DND-41 (cell line): ENCODE results near the gene XRN2.

Experiments
- ATAC-seq: fragments of 200-7000 bp; cut with Tn5 transposase; 3 replicates; pipeline ENCODE4 v1.9.1; 2021; ENCODE audit warnings: low read depth; ENCODE audit not compliant: insufficient read depth
- DNase-seq: peaks from one replicate; pipeline ENCODE4 v3.0.0-alpha.2; 2020
- H2AFZ ChIP-seq: 2 replicates; pipeline ENCODE4 v1.6.0; 2012; ENCODE audit warnings: low read depth, low read length
- H3K27ac ChIP-seq: 2 replicates; pipeline ENCODE4 v1.5.1; 2012; ENCODE audit warnings: low read length, inconsistent platforms
- H3K27me3 ChIP-seq: fragments of 200-600 bp; sonication (generic); 2 replicates; pipeline ENCODE4 v1.6.0; 2012; ENCODE audit warnings: low read length, mild to moderate bottlenecking, inconsistent platforms; ENCODE audit not compliant: insufficient read depth, poor library complexity
- H3K36me3 ChIP-seq: 2 replicates; pipeline ENCODE4 v1.5.1; 2012; ENCODE audit warnings: low read length, inconsistent platforms; ENCODE audit not compliant: insufficient read depth
- H3K4me1 ChIP-seq: 2 replicates; pipeline ENCODE4 v1.5.1; 2012; ENCODE audit warnings: mild to moderate bottlenecking, low read length; ENCODE audit not compliant: insufficient read depth
- H3K4me2 ChIP-seq: 2 replicates; pipeline ENCODE4 v1.6.0; 2012; ENCODE audit warnings: mild to moderate bottlenecking, moderate library complexity, low read length, inconsistent platforms; ENCODE audit not compliant: insufficient read depth
- H3K4me3 ChIP-seq, 2 experiments: fragments of 200-600 bp in 1 of 2; shearing (Covaris generic) in 1 of 2; 2 replicates each; pipeline ENCODE4 v1.5.1; 2012 to 2016; ENCODE audit warnings: inconsistent platforms in 2 of 2, low read length in 2 of 2, mild to moderate bottlenecking in 2 of 2, low read depth in 1 of 2, moderate library complexity in 1 of 2
- H3K79me2 ChIP-seq: 2 replicates; pipeline ENCODE4 v1.6.0; 2012; ENCODE audit warnings: low read length, inconsistent platforms; ENCODE audit not compliant: insufficient read depth
- H3K9ac ChIP-seq: 2 replicates; pipeline ENCODE4 v1.6.0; 2012; ENCODE audit warnings: low read depth, mild to moderate bottlenecking, inconsistent platforms, low read length, moderate library complexity
- H3K9me3 ChIP-seq: 2 replicates; pipeline ENCODE4 v1.5.1; 2012; ENCODE audit warnings: low read length, moderate library complexity, mild to moderate bottlenecking, inconsistent platforms; ENCODE audit not compliant: insufficient read depth, severe bottlenecking
- H4K20me1 ChIP-seq: 2 replicates; pipeline ENCODE4 v1.6.0; 2012; ENCODE audit warnings: low read length; ENCODE audit not compliant: insufficient read depth
- CTCF ChIP-seq: IDR thresholded peaks from 2 replicates; pipeline ENCODE4 v1.5.1; 2012; ENCODE audit warnings: borderline replicate concordance, low read length, moderate library complexity, mild to moderate bottlenecking; ENCODE audit not compliant: poor library complexity, severe bottlenecking; ENCODE audit errors: extremely low read depth
- EZH2 ChIP-seq: IDR thresholded peaks from 3 replicates; pipeline ENCODE4 v1.6.1; 2012; ENCODE audit warnings: borderline replicate concordance, low read depth, mild to moderate bottlenecking, moderate library complexity, low read length, inconsistent platforms; ENCODE audit not compliant: severe bottlenecking

XRN2 gene

GRCh38 chr20:21380711-21381110, 77.6 kb downstream of the XRN2 start:
- Histone ChIP-seq H3K4me1 (no peaks in the 10 kb centered on the region), H3K9ac (no peak overlapping the region), H2AFZ (no peak overlapping the region), H3K9me3 (no peaks in the 10 kb centered on the region), H3K27me3 (no peaks in the 10 kb centered on the region), H3K27ac (no peak overlapping the region), H4K20me1 (peaks cover 25% of the 10 kb centered on the region), H3K4me3 (no peak overlapping the region), H3K79me2 (peaks cover 28% of the 10 kb centered on the region), H3K36me3 (peaks cover 83% of the 10 kb centered on the region), H3K4me2 (no peak overlapping the region)
- DNase-seq, result no peak
- ATAC-seq, result no peak
- TF ChIP-seq CTCF (no peak), EZH2 (no peak)

GRCh38 chr20:21381619-21382018, 78.5 kb downstream of the XRN2 start:
- Histone ChIP-seq H3K4me2 (no peak overlapping the region), H3K27me3 (no peaks in the 10 kb centered on the region), H3K79me2 (peaks cover 22% of the 10 kb centered on the region), H2AFZ (no peak overlapping the region), H3K4me1 (no peaks in the 10 kb centered on the region), H4K20me1 (peaks cover 18% of the 10 kb centered on the region), H3K4me3 (no peak overlapping the region), H3K36me3 (peaks cover 85% of the 10 kb centered on the region), H3K9ac (no peak overlapping the region), H3K27ac (no peak overlapping the region), H3K9me3 (no peaks in the 10 kb centered on the region)
- ATAC-seq (no peak), DNase-seq (no peak)
- TF ChIP-seq CTCF, result no peak
- no peak for TF ChIP-seq EZH2

GRCh38 chr20:21384308-21384892, 81.3 kb downstream of the XRN2 start:
- H3K9me3 ChIP-seq, result no peaks in the 10 kb centered on the region
- no peaks in the 10 kb centered on the region for H3K4me1 ChIP-seq
- H3K27ac ChIP-seq, result no peak overlapping the region
- H3K79me2 ChIP-seq, result no peaks in the 10 kb centered on the region
- TF ChIP-seq EZH2 (no peak), CTCF (no peak)
- H2AFZ ChIP-seq, result no peak overlapping the region
- ATAC-seq (no peak), DNase-seq (no peak)
- no peak overlapping the region for H3K4me2 ChIP-seq
- H4K20me1 ChIP-seq, result peaks cover 7% of the 10 kb centered on the region; the same call in 1 of the 2 replicates
- H3K9ac ChIP-seq, result no peak overlapping the region
- no peak overlapping the region for H3K4me3 ChIP-seq
- H3K36me3 ChIP-seq, result peaks cover 90% of the 10 kb centered on the region
- H3K27me3 ChIP-seq, result no peaks in the 10 kb centered on the region

- H4K20me1 ChIP-seq, result peaks cover 2% of the 10 kb centered on the region; the same call in 1 of the 2 replicates
- H3K36me3 ChIP-seq, result peaks cover 78% of the 10 kb centered on the region
- ATAC-seq, result no peak
- H3K27ac ChIP-seq, result no peak overlapping the region
- no peak overlapping the region for H3K4me3 ChIP-seq
- no peak overlapping the region for H3K4me2 ChIP-seq
- no peak overlapping the region for H2AFZ ChIP-seq
- H3K4me1 ChIP-seq, result no peaks in the 10 kb centered on the region
- no peaks in the 10 kb centered on the region for H3K27me3 ChIP-seq
- H3K79me2 ChIP-seq, result no peaks in the 10 kb centered on the region
- no peaks in the 10 kb centered on the region for H3K9me3 ChIP-seq
- TF ChIP-seq EZH2 (no peak), CTCF (no peak)
- DNase-seq, result no peak
- no peak overlapping the region for H3K9ac ChIP-seq
Measured at GRCh38 chr20:21386111-21386510, 83.0 kb downstream of the XRN2 start.
